HepG2 (cell line): ENCODE results near the gene RNF38. TPM values are rescaled to one million over a fixed set of nuclear protein-coding genes. Genes with fewer than 3 reads are reported as not detected.

Experiments
- ATAC-seq: fragments of 200-7000 bp; cut with Tn5 transposase; 3 replicates; pipeline ENCODE4 v1.9.1; 2020; ENCODE audit warnings: mild to moderate bottlenecking, moderate library complexity
- BruUV-seq: library from RNA; stranded (reverse); fragments of 400-500 nt; replicated peaks from 2 replicates; lab custom pipeline; 2021; lab: Mats Ljungman, UMichigan
- CTCF ChIA-PET: fragments of 300-600 bp; formaldehyde crosslinking; extraction: SDS; loops from one replicate; lab custom pipeline; 2021; ENCODE audit warnings: low total read pairs, inconsistent platforms, low intra/inter-chr PET ratio; lab: Yijun Ruan, JAX
- POLR2A ChIA-PET: fragments of 350-600 bp; sonication (Branson Sonifier 250); formaldehyde crosslinking; loops from one replicate; lab custom pipeline; 2020; ENCODE audit warnings: antibody characterized with exemption, inconsistent platforms; lab: Yijun Ruan, JAX
- DNase-seq: peaks from one replicate; pipeline ENCODE4 v3.0.0-alpha.2; 2015; ENCODE audit warnings: low spot score
- FAIRE-seq: peaks from 3 replicates; lab custom pipeline; 2011; peaks lifted over from hg19 to GRCh38; lab: Jason Lieb, UNC
- H2AFZ ChIP-seq: one replicate; pipeline ENCODE4 v1.6.1; 2011; ENCODE audit warnings: low read length, inconsistent platforms
- H3K27ac ChIP-seq: fragments of 300-600 bp; 3 replicates; pipeline ENCODE4 v1.8.0; 2011; ENCODE audit warnings: mixed run types, mild to moderate bottlenecking, mixed read lengths, low read length, inconsistent platforms; ENCODE audit not compliant: insufficient read depth; ENCODE audit errors: extremely low read length
- H3K27me3 ChIP-seq, 2 experiments: fragments of 200-600 bp in 1 of 2; 2 replicates in 1 of 2; 3 replicates in 1 of 2; pipeline versions ENCODE4 v1.6.0 to v1.8.0; 2011; ENCODE audit warnings: low read length in 2 of 2, mild to moderate bottlenecking in 2 of 2, moderate library complexity in 2 of 2, inconsistent platforms in 1 of 2; ENCODE audit not compliant: insufficient read depth in 2 of 2, control insufficient read depth in 1 of 2
- H3K36me3 ChIP-seq, 2 experiments: fragments of 200-600 bp in 1 of 2; replicated peaks in 1 of 2; 2 replicates in 1 of 2; 3 replicates in 1 of 2; pipeline versions ENCODE4 v1.5.1 to v1.8.0; 2011; ENCODE audit warnings: low read length in 2 of 2, inconsistent platforms in 1 of 2; ENCODE audit not compliant: insufficient read depth in 2 of 2, control insufficient read depth in 1 of 2
- H3K4me1 ChIP-seq: 2 replicates; pipeline ENCODE4 v1.5.1; 2012; ENCODE audit warnings: low read length, inconsistent platforms; ENCODE audit not compliant: insufficient read depth
- H3K4me2 ChIP-seq: 2 replicates; pipeline ENCODE4 v1.6.0; 2011; ENCODE audit warnings: low read depth, low read length, inconsistent platforms
- H3K4me3 ChIP-seq, 3 experiments: fragments of 200-600 bp in 1 of 3; sonication (generic), shearing (Covaris generic) in 1 of 3; replicated peaks in 1 of 3; 2 replicates each; pipeline ENCODE4 v1.5.1; 2011 to 2016; ENCODE audit warnings: low read length in 3 of 3, inconsistent platforms in 2 of 3, low read depth in 2 of 3, mild to moderate bottlenecking in 2 of 3, control low read depth in 1 of 3, mixed read lengths in 1 of 3; ENCODE audit not compliant: insufficient read depth in 1 of 3
- H3K79me2 ChIP-seq: one replicate; pipeline ENCODE4 v1.6.1; 2011; ENCODE audit warnings: low read length, inconsistent platforms; ENCODE audit not compliant: insufficient read depth
- H3K9ac ChIP-seq: 2 replicates; pipeline ENCODE4 v1.6.0; 2011; ENCODE audit warnings: mild to moderate bottlenecking, low read depth, low read length, inconsistent platforms; ENCODE audit not compliant: insufficient read depth
- H3K9me3 ChIP-seq: 2 replicates; pipeline ENCODE4 v1.5.1; 2012; ENCODE audit warnings: mild to moderate bottlenecking, low read length
- H4K20me1 ChIP-seq: 2 replicates; pipeline ENCODE4 v1.6.0; 2011; ENCODE audit warnings: inconsistent platforms, mild to moderate bottlenecking, low read length, moderate library complexity; ENCODE audit not compliant: insufficient read depth
- DMTF1 ChIP-seq: sonication (generic); formaldehyde crosslinking; IDR thresholded peaks from 2 replicates; pipeline ENCODE4 v1.4.0; 2020; ENCODE audit warnings: mild to moderate bottlenecking, missing genetic modification reagents
- HES4 ChIP-seq: sonication (generic); formaldehyde crosslinking; IDR thresholded peaks from 2 replicates; pipeline ENCODE4 v1.9.0; 2021; ENCODE audit warnings: mild to moderate bottlenecking, missing genetic modification reagents, borderline replicate concordance
- HOXA3 ChIP-seq: sonication (generic); formaldehyde crosslinking; IDR thresholded peaks from 2 replicates; pipeline ENCODE4 v1.5.0; 2020; ENCODE audit warnings: missing genetic modification reagents
- RBM22 ChIP-seq: fragments of 200-400 bp; formaldehyde crosslinking; optimal IDR thresholded peaks from 2 replicates; pipeline ENCODE3; 2017; ENCODE audit warnings: mild to moderate bottlenecking, low read length, moderate library complexity
- SMARCC2 ChIP-seq: fragments of 450-650 bp; IDR thresholded peaks from 2 replicates; pipeline ENCODE4 v1.6.1; 2017; ENCODE audit warnings: antibody characterized with exemption, mild to moderate bottlenecking
- SRSF1 ChIP-seq: fragments of 200-400 bp; formaldehyde crosslinking; optimal IDR thresholded peaks from 2 replicates; pipeline ENCODE3; 2017; ENCODE audit warnings: mild to moderate bottlenecking, low read depth, low read length, moderate library complexity
- ZBTB4 ChIP-seq: sonication (generic); formaldehyde crosslinking; IDR thresholded peaks from 2 replicates; pipeline ENCODE4 v1.4.0; 2020; ENCODE audit warnings: missing genetic modification reagents, mild to moderate bottlenecking, borderline replicate concordance
- ZBTB7B ChIP-seq: sonication (generic); formaldehyde crosslinking; IDR thresholded peaks from 2 replicates; pipeline ENCODE4 v1.4.0; 2020; ENCODE audit warnings: missing genetic modification reagents
- ZMYM4 ChIP-seq: sonication (generic); formaldehyde crosslinking; IDR thresholded peaks from 2 replicates; pipeline ENCODE4 v1.8.1; 2023; ENCODE audit warnings: mild to moderate bottlenecking, missing genetic modification reagents
- ZNF549 ChIP-seq: sonication (generic); formaldehyde crosslinking; IDR thresholded peaks from 2 replicates; pipeline ENCODE4 v1.5.0; 2020; ENCODE audit warnings: missing genetic modification reagents
- ZNF740 ChIP-seq: sonication (generic); formaldehyde crosslinking; IDR thresholded peaks from 2 replicates; pipeline ENCODE4 v1.4.0; 2020; ENCODE audit warnings: missing genetic modification reagents
- WGBS: methylation state at CpG from one replicate; pipeline ENCODE4 v1.1.6; 2017; ENCODE audit warnings: low lambda C conversion rate; 5-methylcytosine and 5-hydroxymethylcytosine counted together
- in situ Hi-C: cut with HindIII; loops from 2 replicates; pipeline ENCODE4 v1.10.0; 2017; ENCODE audit warnings: low pct_unique_long_range_greater_than_20kb; ENCODE audit not compliant: extremely low pct_ligation_motif_present
- intact Hi-C: fragments of 100-400 bp; cut with micrococcal nuclease; formaldehyde crosslinking; loops from one replicate; pipeline ENCODE4 v1.10.0; 2022; ENCODE audit not compliant: unreplicated experiment
- polyA plus RNA-seq, 8 experiments: library from polyadenylated mRNA; depleted of rRNA in 3 of 8; stranded (reverse) in 7 of 8; unstranded in 1 of 8; fragments of >200 nt; fragmentation: Illumina TruSeq in 4 of 8; extraction: Trizol in 4 of 8; gene quantifications; 2 replicates each; pipeline versions ENCODE4 v1.2.1 to v1.2.3, GENCODE V29; 2011 to 2016; ENCODE audit warnings: low read depth in 4 of 8, missing spikeins in 1 of 8, mixed read lengths in 1 of 8; ENCODE audit not compliant: insufficient read depth in 1 of 8
- total RNA-seq, 5 experiments: library from RNA; depleted of rRNA; stranded (reverse); fragments of >200 nt; fragmentation: Illumina TruSeq; extraction: Trizol; gene quantifications; 2 replicates each; pipeline ENCODE4 v1.2.3, GENCODE V29; 2016; ENCODE audit warnings: low read depth in 1 of 5

RNF38 gene
- total and polyA plus RNA-seq, 2 of the 13 experiments (the other 11 are each of a cell fraction or from before 2014, with no cell fraction given): 9.1 to 32.1 TPM

- TF ChIP-seq HES4: no peak
- TF ChIP-seq ZNF740 (CRISPR knock-in tag): no peak
- TF ChIP-seq SRSF1: no peak
- no peak for TF ChIP-seq ZNF549 (CRISPR knock-in tag)
Measured at GRCh38 chr9:36337865-36338264, 62.2 kb downstream of the RNF38 start (continued).

GRCh38 chr9:36337002-36337401 is 63.1 kb downstream of the RNF38 start:
- no peak overlapping the region for H3K4me3 ChIP-seq
- WGBS: 95% methylated on average over 2 of the region's 2 CpGs
- no TSS peak for BruUV-seq
- no peak for DNase-seq
- H3K36me3 ChIP-seq: peaks cover 9 to 32% of the 10 kb centered on the region in 2 experiments; a peak in 4 of 5 replicates
- ATAC-seq: no peak
- intact Hi-C loops: no loop called here
- CTCF ChIA-PET: no interaction called here
- no peak overlapping the region for H3K4me2 ChIP-seq
- no peaks in the 10 kb centered on the region for H4K20me1 ChIP-seq
- H3K9me3 ChIP-seq: no peaks in the 10 kb centered on the region
- TF ChIP-seq ZBTB7B (CRISPR knock-in tag): no peak
- peak; percentile 38 for TF ChIP-seq RBM22
- POLR2A ChIA-PET: no interaction called here
- in situ Hi-C loops: no loop called here
- H3K27me3 ChIP-seq: no peaks in the 10 kb centered on the region
- no peak for FAIRE-seq
- H3K4me1 ChIP-seq: no peaks in the 10 kb centered on the region
- H3K27ac ChIP-seq: no peak overlapping the region
- H3K79me2 ChIP-seq: no peaks in the 10 kb centered on the region
- H2AFZ ChIP-seq: no peak overlapping the region
- H3K9ac ChIP-seq: no peak overlapping the region

GRCh38 chr9:36336131-36336907 is 63.8 kb downstream of the RNF38 start:
- in situ Hi-C loops (no loop called here), intact Hi-C loops (no loop called here)
- WGBS: 94% methylated on average over 3 of the region's 3 CpGs
- Histone ChIP-seq H3K4me3 (no peak overlapping the region), H4K20me1 (no peaks in the 10 kb centered on the region), H2AFZ (no peak overlapping the region), H3K4me1 (no peaks in the 10 kb centered on the region), H3K27ac (no peak overlapping the region), H3K27me3 (no peaks in the 10 kb centered on the region), H3K9me3 (no peaks in the 10 kb centered on the region), H3K9ac (no peak overlapping the region), H3K4me2 (no peak overlapping the region), H3K36me3 (peaks cover 9 to 29% of the 10 kb centered on the region in 2 experiments; a peak in 4 of 5 replicates), H3K79me2 (no peaks in the 10 kb centered on the region)
- FAIRE-seq (no peak), ATAC-seq (no peak), DNase-seq (no peak)
- CTCF ChIA-PET: no interaction called here
- POLR2A ChIA-PET: no interaction called here
- no TSS peak for BruUV-seq
- TF ChIP-seq SMARCC2 (no peak), DMTF1 (no peak), HOXA3 (CRISPR knock-in tag) (no peak), ZMYM4 (CRISPR knock-in tag) (no peak), ZBTB4 (CRISPR knock-in tag) (no peak)
